H9 (cell line): Measurements from ENCODE around the gene ECHDC1. TPM values are rescaled to one million over a fixed set of nuclear protein-coding genes. Genes with fewer than 3 reads are reported as not detected.

Experiments used
- DNase-seq: peaks from one replicate; pipeline ENCODE4 v3.0.0-alpha.2; 2017
- H2AFZ ChIP-seq: one replicate; pipeline ENCODE4 v1.6.1; 2013; ENCODE audit warnings: mild to moderate bottlenecking, low read length, control low read depth, moderate library complexity
- H2AK5ac ChIP-seq: 2 replicates; pipeline ENCODE4 v1.6.1; 2013; ENCODE audit warnings: low read length, control low read depth, mixed read lengths; ENCODE audit not compliant: insufficient read length
- H2BK120ac ChIP-seq: one replicate; pipeline ENCODE4 v1.6.1; 2013; ENCODE audit warnings: low read depth, mild to moderate bottlenecking, low read length, control low read depth, inconsistent platforms; ENCODE audit not compliant: poor library complexity, severe bottlenecking
- H2BK12ac ChIP-seq: 2 replicates; pipeline ENCODE4 v1.6.1; 2013; ENCODE audit warnings: low read length, control low read depth, mixed read lengths, low read depth; ENCODE audit not compliant: insufficient read length
- H2BK15ac ChIP-seq: 2 replicates; pipeline ENCODE4 v1.6.1; 2013; ENCODE audit warnings: low read depth, low read length, control low read depth
- H2BK20ac ChIP-seq: one replicate; pipeline ENCODE4 v1.6.1; 2013; ENCODE audit warnings: low read depth, mild to moderate bottlenecking, low read length, control low read depth, inconsistent platforms; ENCODE audit not compliant: poor library complexity, severe bottlenecking
- H2BK5ac ChIP-seq: 2 replicates; pipeline ENCODE4 v1.6.1; 2013; ENCODE audit warnings: low read length, control low read depth, mixed read lengths; ENCODE audit not compliant: insufficient read length
- H3K14ac ChIP-seq: 2 replicates; pipeline ENCODE4 v1.6.1; 2013; ENCODE audit warnings: low read length, control low read depth; ENCODE audit not compliant: insufficient read depth
- H3K18ac ChIP-seq: 2 replicates; pipeline ENCODE4 v1.6.1; 2013; ENCODE audit warnings: low read depth, mild to moderate bottlenecking, mixed read lengths, low read length, control low read depth; ENCODE audit not compliant: insufficient read length
- H3K23ac ChIP-seq: 2 replicates; pipeline ENCODE4 v1.6.1; 2013; ENCODE audit warnings: low read length, control low read depth, mixed read lengths, low read depth; ENCODE audit not compliant: insufficient read length
- H3K23me2 ChIP-seq: 2 replicates; pipeline ENCODE4 v1.6.1; 2013; ENCODE audit warnings: low read depth, mild to moderate bottlenecking, mixed read lengths, low read length, control low read depth; ENCODE audit not compliant: insufficient read length, poor library complexity, severe bottlenecking
- H3K27ac ChIP-seq: 2 replicates; pipeline ENCODE4 v1.5.1; 2013; ENCODE audit warnings: low read length, control low read depth, mixed read lengths, low read depth; ENCODE audit not compliant: insufficient read length
- H3K27me3 ChIP-seq: 2 replicates; pipeline ENCODE4 v1.6.1; 2013; ENCODE audit warnings: low read length, control low read depth, inconsistent platforms; ENCODE audit not compliant: insufficient read depth
- H3K4ac ChIP-seq: 2 replicates; pipeline ENCODE4 v1.6.1; 2013; ENCODE audit warnings: low read depth, mild to moderate bottlenecking, control low read depth, inconsistent platforms, low read length, moderate library complexity
- H3K4me1 ChIP-seq: 2 replicates; pipeline ENCODE4 v1.6.1; 2013; ENCODE audit warnings: low read length, control low read depth, inconsistent platforms; ENCODE audit not compliant: insufficient read depth
- H3K4me2 ChIP-seq: 2 replicates; pipeline ENCODE4 v1.6.1; 2013; ENCODE audit warnings: low read length, control low read depth, mixed read lengths; ENCODE audit not compliant: insufficient read length, insufficient read depth
- H3K56ac ChIP-seq: 2 replicates; pipeline ENCODE4 v1.6.1; 2013; ENCODE audit warnings: low read depth, mild to moderate bottlenecking, mixed read lengths, low read length, control low read depth; ENCODE audit not compliant: insufficient read length
- H3K79me1 ChIP-seq: 2 replicates; pipeline ENCODE4 v1.6.1; 2013; ENCODE audit warnings: low read depth, mild to moderate bottlenecking, moderate library complexity, low read length, control low read depth, inconsistent platforms; ENCODE audit not compliant: insufficient read depth, poor library complexity, severe bottlenecking
- H3K79me2 ChIP-seq: 2 replicates; pipeline ENCODE4 v1.6.1; 2013; ENCODE audit warnings: low read length, control low read depth, inconsistent platforms; ENCODE audit not compliant: insufficient read depth
- H3K9ac ChIP-seq: 2 replicates; pipeline ENCODE4 v1.6.1; 2013; ENCODE audit warnings: low read length, control low read depth, mixed read lengths; ENCODE audit not compliant: insufficient read length; ENCODE audit errors: extremely low read depth
- H3K9me3 ChIP-seq: one replicate; pipeline ENCODE4 v1.6.1; 2013; ENCODE audit warnings: low read depth, low read length, inconsistent platforms; ENCODE audit not compliant: control insufficient read depth
- H3T11ph ChIP-seq: one replicate; pipeline ENCODE4 v1.6.1; 2013; ENCODE audit warnings: mild to moderate bottlenecking, low read length, control low read depth, inconsistent platforms
- H4K20me1 ChIP-seq: one replicate; pipeline ENCODE4 v1.6.1; 2013; ENCODE audit not compliant: control insufficient read depth, insufficient read length, insufficient read depth
- H4K5ac ChIP-seq: 2 replicates; pipeline ENCODE4 v1.6.1; 2013; ENCODE audit warnings: low read depth, mild to moderate bottlenecking, mixed read lengths, low read length, control low read depth; ENCODE audit not compliant: insufficient read length
- H4K8ac ChIP-seq: replicated peaks from 2 replicates; pipeline ENCODE4 v1.6.1; 2013; ENCODE audit warnings: low read length, control low read depth, mixed read lengths, low read depth; ENCODE audit not compliant: insufficient read length
- H4K91ac ChIP-seq: 2 replicates; pipeline ENCODE4 v1.6.1; 2013; ENCODE audit warnings: low read depth, mild to moderate bottlenecking, moderate library complexity, mixed read lengths, low read length, control low read depth; ENCODE audit not compliant: insufficient read length
- H3K27ac Mint-ChIP-seq, 3 experiments: 2 replicates in 2 of 3; 3 replicates in 1 of 3; pipeline ENCODE4 v1.8.0; 2020 to 2021; ENCODE audit warnings: mixed read lengths in 3 of 3, mild to moderate bottlenecking in 1 of 3, moderate library complexity in 1 of 3
- H3K27me3 Mint-ChIP-seq: 2 replicates; pipeline ENCODE4 v1.8.0; 2021; ENCODE audit warnings: low read depth, mild to moderate bottlenecking, moderate library complexity, mixed read lengths
- H3K36me3 Mint-ChIP-seq, 3 experiments: 2 replicates in 2 of 3; 3 replicates in 1 of 3; pipeline ENCODE4 v1.8.0; 2020 to 2021; ENCODE audit warnings: low read depth in 3 of 3, mixed read lengths in 3 of 3; ENCODE audit not compliant: insufficient read depth in 1 of 3
- H3K4me1 Mint-ChIP-seq, 2 experiments: 2 replicates each; pipeline ENCODE4 v1.8.0; 2020; ENCODE audit warnings: mixed read lengths in 2 of 2
- H3K4me3 Mint-ChIP-seq, 2 experiments: 2 replicates in 1 of 2; 3 replicates in 1 of 2; pipeline ENCODE4 v1.8.0; 2020 to 2021; ENCODE audit warnings: mild to moderate bottlenecking in 2 of 2, mixed read lengths in 2 of 2, moderate library complexity in 1 of 2
- H3K9me3 Mint-ChIP-seq, 2 experiments: 2 replicates in 1 of 2; 3 replicates in 1 of 2; pipeline ENCODE4 v1.8.0; 2020; ENCODE audit warnings: mild to moderate bottlenecking in 2 of 2, mixed read lengths in 2 of 2, moderate library complexity in 1 of 2
- WGBS: extraction: QIAGEN DNeasy Blood & Tissue Kit; methylation state at CpG from one replicate; pipeline ENCODE4 v1.1.7; 2013; ENCODE audit warnings: missing lambda C conversion rate, low lambda C conversion rate, mixed read lengths; ENCODE audit not compliant: insufficient read length; ENCODE audit errors: extremely low coverage; 5-methylcytosine and 5-hydroxymethylcytosine counted together
- total RNA-seq: library from RNA; stranded (reverse); gene quantifications from 2 replicates; pipeline ENCODE4 v1.2.1, GENCODE V29; 2021
- TF ChIP-seq, protein P1 (sequence below): fragments of 200-600 bp; sonication (generic); conservative IDR thresholded peaks from 3 replicates; pipeline ENCODE4 v1.8.0; 2021; ENCODE audit warnings: antibody characterized with exemption, mild to moderate bottlenecking

Gene ECHDC1
- total RNA-seq, 1 experiment from 2014 or later: 47.8 TPM

DNA sequence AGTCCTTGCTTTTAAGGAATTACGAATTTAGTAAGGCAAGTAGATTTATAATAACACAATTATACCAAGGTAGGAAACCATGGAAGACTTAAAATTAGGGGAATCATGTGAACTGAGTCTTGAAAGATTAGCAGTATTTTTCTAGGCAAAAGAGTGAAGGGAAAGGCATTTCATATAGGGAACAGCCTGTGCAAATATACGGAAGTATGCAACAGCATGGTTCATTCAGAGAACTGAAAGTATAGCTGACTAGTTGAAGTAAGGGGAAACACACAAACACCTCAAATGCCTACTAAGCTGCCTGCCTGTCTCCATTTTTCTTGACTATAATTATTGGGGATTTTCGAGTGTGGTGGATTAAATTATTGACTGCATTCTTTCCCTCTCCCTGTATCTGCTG is 39.0 kb upstream of the ECHDC1 start:
- no peak for DNase-seq
- Histone ChIP-seq H4K91ac (no peak overlapping the region), H3K27ac (no peak overlapping the region), H2BK120ac (no peak overlapping the region), H3K56ac (no peak overlapping the region), H3K79me2 (no peaks in the 10 kb centered on the region), H2BK12ac (no peak overlapping the region), H2BK5ac (no peak overlapping the region), H3K4me1 (no peaks in the 10 kb centered on the region), H2AFZ (no peak overlapping the region), H3K23ac (no peak overlapping the region), H4K8ac (no peak overlapping the region), H3K27me3 (no peaks in the 10 kb centered on the region), H3K79me1 (no peaks in the 10 kb centered on the region), H3K9me3 (no peaks in the 10 kb centered on the region), H3K18ac (no peak overlapping the region), H3K14ac (no peak overlapping the region), H3T11ph (no peak overlapping the region), H2BK15ac (no peak overlapping the region), H4K20me1 (no peaks in the 10 kb centered on the region), H3K9ac (no peak overlapping the region), H2BK20ac (no peak overlapping the region), H2AK5ac (no peak overlapping the region), H4K5ac (no peak overlapping the region), H3K23me2 (no peaks in the 10 kb centered on the region), H3K4me2 (no peak overlapping the region), H3K4ac (no peak overlapping the region)
- H3K4me3 Mint-ChIP-seq: no peak overlapping the region
- H3K27me3 Mint-ChIP-seq: no peaks in the 10 kb centered on the region; the same call in 1 of the 2 replicates
- no peak overlapping the region; a peak in 1 of 7 replicates for H3K27ac Mint-ChIP-seq
- peaks cover 0 to 7% of the 10 kb centered on the region in 2 experiments; a peak in 3 of 5 replicates for H3K9me3 Mint-ChIP-seq
- TF ChIP-seq, protein P1, sequence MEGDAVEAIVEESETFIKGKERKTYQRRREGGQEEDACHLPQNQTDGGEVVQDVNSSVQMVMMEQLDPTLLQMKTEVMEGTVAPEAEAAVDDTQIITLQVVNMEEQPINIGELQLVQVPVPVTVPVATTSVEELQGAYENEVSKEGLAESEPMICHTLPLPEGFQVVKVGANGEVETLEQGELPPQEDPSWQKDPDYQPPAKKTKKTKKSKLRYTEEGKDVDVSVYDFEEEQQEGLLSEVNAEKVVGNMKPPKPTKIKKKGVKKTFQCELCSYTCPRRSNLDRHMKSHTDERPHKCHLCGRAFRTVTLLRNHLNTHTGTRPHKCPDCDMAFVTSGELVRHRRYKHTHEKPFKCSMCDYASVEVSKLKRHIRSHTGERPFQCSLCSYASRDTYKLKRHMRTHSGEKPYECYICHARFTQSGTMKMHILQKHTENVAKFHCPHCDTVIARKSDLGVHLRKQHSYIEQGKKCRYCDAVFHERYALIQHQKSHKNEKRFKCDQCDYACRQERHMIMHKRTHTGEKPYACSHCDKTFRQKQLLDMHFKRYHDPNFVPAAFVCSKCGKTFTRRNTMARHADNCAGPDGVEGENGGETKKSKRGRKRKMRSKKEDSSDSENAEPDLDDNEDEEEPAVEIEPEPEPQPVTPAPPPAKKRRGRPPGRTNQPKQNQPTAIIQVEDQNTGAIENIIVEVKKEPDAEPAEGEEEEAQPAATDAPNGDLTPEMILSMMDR: no peak
- WGBS: no CpG with 5 or more reads among the region's 3 CpGs
- peaks cover 0 to 5% (median 2%) of the 10 kb centered on the region in 3 experiments; a peak in 4 of 7 replicates for H3K36me3 Mint-ChIP-seq
- H3K4me1 Mint-ChIP-seq: no peaks in the 10 kb centered on the region
